Chondrocyte (in vitro differentiated cells): Measurements from ENCODE around the gene SIPA1L3. TPM values are rescaled to one million over a fixed set of nuclear protein-coding genes. Genes with fewer than 3 reads are reported as not detected.

Source experiments
- DNase-seq: peaks from one replicate; pipeline ENCODE4 v3.0.0; 2021; ENCODE audit warnings: mixed read lengths, low spot score
- H3K27ac Mint-ChIP-seq: one replicate; pipeline ENCODE4 v1.8.0; 2021; ENCODE audit warnings: mild to moderate bottlenecking, moderate library complexity, mixed read lengths; ENCODE audit not compliant: unreplicated experiment
- H3K27me3 Mint-ChIP-seq: 2 replicates; pipeline ENCODE4 v1.8.0; 2021; ENCODE audit warnings: low read depth, mixed read lengths
- H3K36me3 Mint-ChIP-seq: 2 replicates; pipeline ENCODE4 v1.8.0; 2021; ENCODE audit warnings: low read depth, mixed read lengths
- H3K4me1 Mint-ChIP-seq: 2 replicates; pipeline ENCODE4 v1.8.0; 2021; ENCODE audit warnings: low read depth, mild to moderate bottlenecking, mixed read lengths
- H3K4me3 Mint-ChIP-seq: one replicate; pipeline ENCODE4 v1.8.0; 2021; ENCODE audit warnings: mild to moderate bottlenecking, moderate library complexity, mixed read lengths; ENCODE audit not compliant: unreplicated experiment
- H3K9me3 Mint-ChIP-seq: 2 replicates; pipeline ENCODE4 v1.8.0; 2021; ENCODE audit warnings: low read depth, mixed read lengths
- total RNA-seq: library from RNA; stranded (reverse); gene quantifications from 3 replicates; pipeline ENCODE4 v1.2.1, GENCODE V29; 2021
- TF ChIP-seq, protein P1 (sequence below): fragments of 200-600 bp; sonication (generic); IDR thresholded peaks from 2 replicates; pipeline ENCODE4 v1.5.0; 2021; ENCODE audit warnings: antibody characterized with exemption, mild to moderate bottlenecking, moderate library complexity

The SIPA1L3 gene
- total RNA-seq, 1 donor from 2014 or later: 17.5 TPM

DNA sequence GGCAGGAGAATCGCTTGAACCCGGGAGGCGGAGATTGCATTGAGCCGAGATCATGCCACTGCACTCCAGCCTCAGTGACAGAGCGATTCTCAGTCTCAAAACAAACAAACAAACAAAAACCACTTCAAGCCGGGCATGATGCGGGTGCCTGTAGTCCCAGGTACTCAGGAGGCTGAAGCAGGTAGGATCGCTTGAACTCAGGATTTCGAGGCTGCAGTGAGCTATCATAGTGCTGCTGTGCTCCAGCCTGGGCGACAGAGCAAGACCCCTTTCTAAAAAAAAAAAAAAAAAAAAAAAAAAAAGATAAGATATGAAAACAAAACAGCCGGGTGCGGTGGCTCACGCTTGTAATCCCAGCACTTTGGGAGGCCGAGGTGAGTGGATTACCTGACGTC, 336.3 kb downstream of the SIPA1L3 start:
- no peaks in the 10 kb centered on the region for H3K9me3 Mint-ChIP-seq

DNA sequence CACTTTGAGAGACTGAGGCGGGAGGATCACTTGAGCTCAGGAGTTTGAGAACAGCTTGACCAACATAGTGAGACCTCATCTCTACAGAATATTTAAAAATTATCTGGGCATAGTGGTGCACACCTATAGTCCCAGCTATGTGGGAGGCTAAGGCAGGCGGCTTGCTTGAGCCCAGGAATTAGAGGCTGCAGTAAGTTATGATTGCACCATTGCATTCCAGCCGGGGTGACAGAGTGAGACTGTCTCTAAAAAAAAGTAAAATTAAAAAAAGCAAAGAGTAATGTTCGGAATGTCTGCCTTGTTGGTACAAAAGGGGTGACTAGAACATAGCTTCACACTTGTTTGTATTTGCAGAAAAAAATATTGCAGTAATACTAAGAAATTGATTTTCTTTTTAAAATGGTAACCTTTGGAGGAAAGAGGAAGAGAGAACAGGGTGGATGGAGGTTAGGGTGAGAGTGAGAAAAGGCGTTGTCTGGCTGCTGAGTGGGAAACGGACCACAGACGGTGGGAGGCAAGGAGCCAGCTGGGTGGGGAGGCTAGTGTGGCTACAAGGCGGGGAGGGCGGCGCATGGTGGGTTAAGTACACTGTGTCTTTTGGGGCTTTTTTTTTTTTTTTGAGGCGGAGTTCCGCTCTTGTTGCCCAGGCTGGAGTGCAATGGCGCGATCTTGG, 339.0 kb downstream of the SIPA1L3 start:
- DNase-seq: no peak
- Mint-ChIP-seq H3K9me3 (no peaks in the 10 kb centered on the region), H3K4me3 (peak overlapping the region; percentile 29), H3K27ac (peak overlapping the region; percentile 98), H3K27me3 (no peaks in the 10 kb centered on the region), H3K4me1 (peaks cover 53% of the 10 kb centered on the region), H3K36me3 (peaks cover 2% of the 10 kb centered on the region)
- TF ChIP-seq, protein P1, sequence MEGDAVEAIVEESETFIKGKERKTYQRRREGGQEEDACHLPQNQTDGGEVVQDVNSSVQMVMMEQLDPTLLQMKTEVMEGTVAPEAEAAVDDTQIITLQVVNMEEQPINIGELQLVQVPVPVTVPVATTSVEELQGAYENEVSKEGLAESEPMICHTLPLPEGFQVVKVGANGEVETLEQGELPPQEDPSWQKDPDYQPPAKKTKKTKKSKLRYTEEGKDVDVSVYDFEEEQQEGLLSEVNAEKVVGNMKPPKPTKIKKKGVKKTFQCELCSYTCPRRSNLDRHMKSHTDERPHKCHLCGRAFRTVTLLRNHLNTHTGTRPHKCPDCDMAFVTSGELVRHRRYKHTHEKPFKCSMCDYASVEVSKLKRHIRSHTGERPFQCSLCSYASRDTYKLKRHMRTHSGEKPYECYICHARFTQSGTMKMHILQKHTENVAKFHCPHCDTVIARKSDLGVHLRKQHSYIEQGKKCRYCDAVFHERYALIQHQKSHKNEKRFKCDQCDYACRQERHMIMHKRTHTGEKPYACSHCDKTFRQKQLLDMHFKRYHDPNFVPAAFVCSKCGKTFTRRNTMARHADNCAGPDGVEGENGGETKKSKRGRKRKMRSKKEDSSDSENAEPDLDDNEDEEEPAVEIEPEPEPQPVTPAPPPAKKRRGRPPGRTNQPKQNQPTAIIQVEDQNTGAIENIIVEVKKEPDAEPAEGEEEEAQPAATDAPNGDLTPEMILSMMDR: no peak

More for the DNA sequence above, 336.3 kb downstream of the SIPA1L3 start:
- DNase-seq: no peak
- Mint-ChIP-seq H3K27ac (no peak overlapping the region), H3K36me3 (no peaks in the 10 kb centered on the region), H3K27me3 (no peaks in the 10 kb centered on the region), H3K4me1 (peaks cover 46% of the 10 kb centered on the region), H3K4me3 (peak overlapping the region; percentile 67)
- TF ChIP-seq, protein P1: no peak

- TF ChIP-seq, protein P1: no peak
- H3K4me1 Mint-ChIP-seq: peaks cover 65% of the 10 kb centered on the region
- H3K27ac Mint-ChIP-seq: peak overlapping the region; percentile 98
- DNase-seq: no peak
- H3K9me3 Mint-ChIP-seq: no peaks in the 10 kb centered on the region
- H3K4me3 Mint-ChIP-seq: no peak overlapping the region
- no peaks in the 10 kb centered on the region for H3K27me3 Mint-ChIP-seq
- H3K36me3 Mint-ChIP-seq: peaks cover 2% of the 10 kb centered on the region
These were observed 340.1 kb downstream of the SIPA1L3 start for GRCh38 chr19:38247126-38247525.

DNA sequence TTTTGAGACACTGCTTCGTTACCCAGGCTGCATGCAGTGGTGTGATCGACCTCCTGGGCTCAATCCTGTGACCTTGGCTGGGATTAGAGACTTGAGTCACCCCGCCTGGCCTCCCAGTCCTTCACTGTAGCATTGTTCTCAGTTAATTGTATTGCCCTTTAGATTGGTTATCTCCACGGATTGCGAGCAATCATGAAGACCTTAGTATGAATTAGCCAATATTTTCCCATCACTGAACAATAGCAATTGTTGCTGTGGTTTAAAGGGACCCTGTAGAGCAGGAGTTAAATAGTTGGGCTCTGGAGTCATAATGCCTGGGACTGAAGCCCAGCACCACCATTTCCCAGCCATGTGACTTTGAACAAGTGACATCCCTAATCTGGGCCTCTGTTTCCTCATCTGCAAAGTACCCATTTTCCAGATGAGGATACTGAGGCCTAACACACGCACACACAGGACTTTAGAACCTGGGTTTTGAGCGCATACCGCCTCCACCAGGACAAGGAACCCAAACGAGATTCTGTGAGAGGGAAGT, 340.8 kb downstream of the SIPA1L3 start:
- no peak for DNase-seq
- Mint-ChIP-seq H3K4me1 (peaks cover 71% of the 10 kb centered on the region), H3K27ac (peak overlapping the region; percentile 98), H3K9me3 (no peaks in the 10 kb centered on the region), H3K36me3 (peaks cover 2% of the 10 kb centered on the region), H3K27me3 (no peaks in the 10 kb centered on the region), H3K4me3 (no peak overlapping the region)
- TF ChIP-seq, protein P1: no peak

DNA sequence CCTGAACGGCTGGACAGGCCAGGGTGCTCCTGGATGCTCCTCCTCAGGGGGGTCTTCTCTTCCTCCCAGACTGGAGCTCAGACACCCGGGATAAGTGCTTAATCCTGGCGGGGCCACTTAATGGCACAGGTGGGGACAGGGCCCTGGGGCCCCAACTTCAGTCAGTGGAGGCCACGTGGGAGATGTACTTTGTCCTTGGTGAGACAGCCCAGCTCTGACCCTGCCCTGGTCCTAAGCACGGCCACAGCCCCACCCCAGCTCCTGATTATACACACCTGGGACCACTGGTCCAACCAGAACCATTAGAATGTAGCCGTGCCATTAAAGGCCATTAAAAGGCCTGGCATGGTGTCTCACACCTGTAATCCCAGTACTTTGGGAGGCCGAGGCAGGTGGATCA, 341.4 kb downstream of the SIPA1L3 start:
- TF ChIP-seq, protein P1: no peak
- Mint-ChIP-seq H3K9me3 (no peaks in the 10 kb centered on the region), H3K36me3 (peaks cover 2% of the 10 kb centered on the region), H3K27me3 (no peaks in the 10 kb centered on the region), H3K4me3 (no peak overlapping the region), H3K4me1 (peaks cover 78% of the 10 kb centered on the region), H3K27ac (peak overlapping the region; percentile 98)
- DNase-seq: no peak
